Cerebellar cortex (tissue), 1 donor: Measurements from ENCODE around the gene ADCY5.

Source experiments
- DNase-seq: peaks from one replicate; pipeline ENCODE4 v3.0.0-alpha.2; 2015; ENCODE audit warnings: low spot score

ADCY5 gene

DNA sequence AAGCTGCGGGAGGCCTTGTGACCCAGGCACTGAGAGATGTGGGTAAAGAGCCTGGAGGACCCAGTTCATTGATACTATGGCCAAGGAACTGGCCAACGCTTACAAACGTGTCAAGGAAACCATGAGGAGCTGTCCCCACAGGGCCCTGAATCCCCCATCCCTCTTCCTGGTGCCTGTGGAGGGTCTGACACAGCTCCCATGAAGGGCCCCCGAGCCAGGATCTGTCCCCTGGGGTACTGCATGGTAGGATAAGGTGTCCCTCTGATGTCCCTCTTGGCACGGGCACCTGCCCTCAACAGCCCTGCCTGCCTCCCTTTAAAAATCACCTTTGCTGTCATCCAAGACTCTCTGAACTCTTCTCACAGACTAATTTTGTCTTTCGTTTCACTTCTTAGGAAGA, 122.4 kb downstream of the ADCY5 start:
- no peak for DNase-seq

GRCh38 chr3:123325766-123326256, 123.1 kb downstream of the ADCY5 start:
- no peak for DNase-seq

DNA sequence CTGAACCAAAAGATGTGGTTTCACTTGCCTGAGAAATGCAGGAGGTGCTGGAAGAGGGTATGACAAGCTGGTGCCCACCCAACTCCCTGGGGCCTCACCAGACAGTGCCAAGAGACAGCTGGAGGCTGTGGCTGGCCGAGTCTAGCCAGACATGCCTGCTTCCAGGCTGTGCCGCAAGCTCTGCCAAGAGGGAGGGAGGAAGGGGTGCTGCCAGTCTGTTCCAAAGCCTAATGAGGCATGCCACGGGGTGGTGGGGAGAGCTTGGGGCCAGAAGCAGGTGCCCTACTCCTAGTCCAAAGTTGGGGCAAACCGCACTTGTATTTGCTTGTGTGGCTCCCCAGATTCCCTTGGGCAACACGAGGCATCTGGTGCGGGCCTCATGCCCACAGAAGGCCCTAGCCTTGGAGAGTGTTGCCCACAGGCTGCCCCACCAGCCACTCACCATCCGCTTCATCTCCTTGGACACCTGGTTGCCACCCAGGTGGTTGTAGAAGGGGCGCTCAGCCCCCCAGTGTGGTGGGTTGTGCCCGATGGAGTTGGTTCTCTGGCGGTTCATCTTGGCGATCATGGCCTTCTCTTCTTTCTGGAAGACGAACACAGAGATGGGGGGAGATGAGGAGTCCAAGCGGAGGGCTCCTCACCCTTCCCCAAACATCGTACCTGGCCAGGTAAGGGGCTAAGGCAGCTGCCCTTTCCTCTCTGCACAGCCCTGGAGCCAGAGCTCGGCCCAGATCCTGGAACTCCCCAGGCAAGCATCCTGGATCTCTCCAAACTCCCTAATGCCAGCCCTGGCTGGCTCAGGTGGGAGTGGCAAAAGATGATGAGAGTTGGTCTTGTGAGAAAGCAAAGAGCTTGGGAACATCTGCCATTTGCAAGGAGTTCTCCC, 123.8 kb downstream of the ADCY5 start:
- DNase-seq = no peak

GRCh38 chr3:123323781-123324180, 125.1 kb downstream of the ADCY5 start:
- no peak for DNase-seq

GRCh38 chr3:123322866-123323265, 126.0 kb downstream of the ADCY5 start:
- no peak for DNase-seq

GRCh38 chr3:123321806-123322205, 127.1 kb downstream of the ADCY5 start:
- no peak for DNase-seq

GRCh38 chr3:123320221-123320620, 128.7 kb downstream of the ADCY5 start:
- DNase-seq = no peak

DNA sequence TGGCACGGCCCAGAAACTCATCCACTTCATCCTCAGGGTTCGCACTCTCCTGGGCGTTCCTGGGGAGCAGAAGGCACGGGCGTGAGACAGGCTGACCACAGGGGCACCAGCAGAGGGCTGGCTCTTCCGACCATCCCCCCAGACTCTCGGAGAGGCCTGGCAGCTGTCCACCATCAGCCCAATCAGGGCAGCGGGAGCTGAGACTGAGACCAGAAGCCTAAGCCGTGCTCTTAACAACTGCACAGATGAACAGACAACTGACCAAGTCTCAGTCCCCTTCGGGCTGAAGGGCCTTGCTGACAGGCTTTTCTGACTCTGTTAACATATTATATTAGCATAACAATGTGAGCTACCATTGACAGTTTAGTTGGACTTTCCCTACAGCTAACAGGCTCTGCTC, 129.1 kb downstream of the ADCY5 start:
- DNase-seq = no peak

DNA sequence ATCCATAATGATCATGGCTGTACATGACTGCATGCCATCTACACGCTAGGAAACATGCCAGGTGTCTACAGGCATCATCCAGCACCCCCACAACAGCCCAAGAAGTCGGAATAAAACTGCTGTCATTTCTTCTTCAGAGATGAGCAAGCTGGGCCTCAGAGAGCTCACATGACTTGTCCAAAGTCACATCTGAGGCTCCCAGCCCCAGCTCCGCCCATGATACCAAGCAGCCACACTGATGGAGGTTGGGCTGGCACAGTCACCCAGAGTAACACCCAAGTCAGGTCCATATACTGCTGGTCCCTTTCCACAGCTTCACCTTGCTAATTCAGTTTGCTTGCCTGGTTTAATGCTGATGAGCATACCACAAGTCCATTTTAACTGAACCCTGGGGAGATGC, 130.5 kb downstream of the ADCY5 start:
- no peak for DNase-seq

GRCh38 chr3:123317716-123318115, 131.2 kb downstream of the ADCY5 start:
- no peak for DNase-seq

DNA sequence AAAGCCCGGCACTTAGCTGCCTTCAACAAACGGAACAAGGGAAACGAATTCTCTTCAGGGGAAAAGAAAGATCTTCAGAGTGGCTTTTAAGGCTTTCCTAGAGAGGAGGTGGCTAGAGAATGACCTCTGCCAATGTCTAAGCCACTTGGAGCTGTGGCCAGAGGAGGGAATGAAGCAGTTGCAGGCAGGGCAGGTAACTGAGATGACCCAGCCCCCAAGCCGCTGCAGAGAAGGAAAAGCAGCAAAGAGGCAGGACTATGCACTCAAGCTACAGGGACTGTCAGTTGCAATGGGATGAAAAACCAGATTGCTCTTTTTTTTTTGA, 133.7 kb downstream of the ADCY5 start:
- DNase-seq = no peak

DNA sequence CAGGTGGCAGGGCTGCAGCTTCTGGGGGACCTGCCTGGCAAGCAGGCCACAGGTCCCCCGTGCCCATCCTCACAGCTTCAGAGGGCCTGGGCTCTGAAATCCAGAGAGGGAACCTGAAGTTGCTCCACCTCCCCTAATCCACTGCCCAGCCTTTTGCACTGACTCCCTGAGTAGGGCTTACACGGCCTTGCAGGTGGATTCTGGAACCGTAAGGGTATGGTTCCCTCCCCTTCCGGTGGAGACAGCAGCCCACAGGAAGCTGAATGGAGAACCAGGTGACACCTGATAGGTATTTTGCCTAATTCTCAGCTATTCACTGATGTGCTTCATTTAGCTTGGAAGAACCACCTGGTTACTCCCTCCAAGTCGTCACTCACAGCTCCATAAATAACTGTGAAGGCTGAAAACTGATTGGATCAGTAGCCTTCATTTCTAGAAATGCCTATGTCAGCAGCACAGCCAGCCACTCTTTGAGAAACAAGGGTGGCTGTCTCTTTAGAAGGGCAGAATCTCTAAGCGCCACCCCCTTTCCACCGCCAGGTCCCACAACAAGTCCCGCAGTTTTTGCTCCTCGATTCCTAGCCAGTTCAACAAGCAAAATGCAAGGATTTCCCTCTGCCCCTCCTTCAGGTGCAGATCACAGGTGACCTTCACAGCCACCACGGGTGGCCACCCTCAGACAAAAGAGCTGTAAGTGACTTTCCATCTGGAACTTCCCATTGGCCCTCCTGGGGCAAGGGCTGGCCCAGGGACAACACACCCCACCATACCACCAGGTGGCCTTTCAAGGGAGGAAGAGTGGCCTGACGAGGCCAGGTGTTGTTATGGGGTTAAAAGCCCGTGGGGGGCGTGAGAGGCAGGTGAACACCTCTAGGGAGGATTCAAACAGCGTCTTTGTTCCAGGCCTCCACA, 134.3 kb downstream of the ADCY5 start:
- DNase-seq = no peak

DNA sequence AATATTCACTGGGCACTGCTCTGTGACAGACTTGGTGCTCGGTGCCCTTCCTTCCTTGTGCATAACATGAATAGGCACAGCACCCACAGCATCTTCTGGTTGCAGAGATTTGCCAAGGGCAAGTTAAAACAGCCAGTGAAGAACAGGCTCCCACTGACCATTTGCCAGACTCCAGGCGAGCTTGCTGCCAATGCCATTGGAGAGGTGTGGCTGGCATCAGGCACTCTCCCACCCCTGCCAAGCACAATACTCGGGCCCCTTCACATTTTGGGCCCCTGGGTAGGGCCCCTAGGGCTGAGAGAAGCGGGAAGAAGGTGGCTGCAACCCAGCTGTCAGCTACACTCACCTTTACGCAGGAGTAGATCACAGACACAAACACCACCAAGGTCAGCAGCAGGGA, 135.0 kb downstream of the ADCY5 start:
- no peak for DNase-seq

- no peak for DNase-seq
These were observed 136.3 kb downstream of the ADCY5 start for GRCh38 chr3:123312331-123313265.

GRCh38 chr3:123311201-123311600, 137.7 kb downstream of the ADCY5 start:
- no peak for DNase-seq

DNA sequence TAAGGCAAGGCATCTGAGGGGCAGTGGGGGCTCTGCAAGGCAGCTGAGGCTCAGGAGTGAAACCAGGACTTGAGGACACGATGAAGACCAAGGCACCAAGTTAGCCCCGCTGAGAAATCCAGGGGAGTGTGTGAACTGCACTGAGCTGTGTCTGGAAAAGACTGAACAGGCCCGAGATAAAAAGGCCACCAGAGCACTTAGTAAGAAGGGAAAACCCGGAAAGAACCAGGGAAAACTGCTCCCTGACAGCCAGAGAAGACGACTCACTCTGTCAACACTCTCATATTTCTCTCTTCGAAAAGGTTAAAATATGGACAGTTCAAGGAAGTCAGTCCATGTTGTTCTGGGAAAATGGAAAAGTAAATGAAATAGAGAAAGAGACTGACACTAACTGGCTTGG, 138.1 kb downstream of the ADCY5 start:
- DNase-seq = no peak

GRCh38 chr3:123310186-123310585, 138.7 kb downstream of the ADCY5 start:
- DNase-seq = no peak

DNA sequence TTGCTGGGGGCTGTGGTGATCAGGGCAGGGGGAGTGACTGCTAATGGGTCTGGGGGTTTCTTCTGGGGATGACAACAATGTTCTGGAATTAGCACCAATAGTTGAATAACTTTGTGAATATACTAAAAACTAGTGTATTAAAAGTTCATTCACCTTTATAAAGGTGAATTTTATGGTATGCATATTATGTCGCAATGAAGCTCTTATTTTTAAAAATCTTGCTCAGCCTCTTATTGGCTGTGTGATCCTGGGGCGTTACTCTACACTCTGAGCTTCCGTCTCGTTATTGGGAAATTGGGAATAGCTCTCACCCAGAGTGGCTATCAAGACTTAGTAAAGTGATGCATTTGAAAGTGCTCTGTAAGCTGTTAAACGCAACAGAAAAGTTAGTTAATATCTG, 141.8 kb downstream of the ADCY5 start:
- DNase-seq = no peak

DNA sequence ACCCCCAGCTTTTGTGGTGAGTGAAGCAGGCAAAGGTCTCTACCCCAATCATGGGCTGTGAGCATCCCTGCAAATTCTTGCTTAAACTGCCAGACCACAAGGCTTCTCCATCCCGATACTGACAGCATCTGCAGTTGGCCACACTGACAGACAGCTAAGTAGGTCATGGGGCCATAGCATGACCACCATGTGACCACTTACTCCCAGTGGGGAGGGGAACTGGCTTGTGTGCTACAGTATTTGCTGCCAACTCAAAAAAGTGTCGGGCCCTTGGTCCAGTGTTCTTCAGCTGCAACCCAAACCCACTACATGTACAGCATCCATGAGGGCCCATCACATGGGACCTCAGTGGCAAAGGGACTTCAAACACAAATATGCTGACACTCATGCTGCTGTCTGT, 143.7 kb downstream of the ADCY5 start:
- DNase-seq = no peak

DNA sequence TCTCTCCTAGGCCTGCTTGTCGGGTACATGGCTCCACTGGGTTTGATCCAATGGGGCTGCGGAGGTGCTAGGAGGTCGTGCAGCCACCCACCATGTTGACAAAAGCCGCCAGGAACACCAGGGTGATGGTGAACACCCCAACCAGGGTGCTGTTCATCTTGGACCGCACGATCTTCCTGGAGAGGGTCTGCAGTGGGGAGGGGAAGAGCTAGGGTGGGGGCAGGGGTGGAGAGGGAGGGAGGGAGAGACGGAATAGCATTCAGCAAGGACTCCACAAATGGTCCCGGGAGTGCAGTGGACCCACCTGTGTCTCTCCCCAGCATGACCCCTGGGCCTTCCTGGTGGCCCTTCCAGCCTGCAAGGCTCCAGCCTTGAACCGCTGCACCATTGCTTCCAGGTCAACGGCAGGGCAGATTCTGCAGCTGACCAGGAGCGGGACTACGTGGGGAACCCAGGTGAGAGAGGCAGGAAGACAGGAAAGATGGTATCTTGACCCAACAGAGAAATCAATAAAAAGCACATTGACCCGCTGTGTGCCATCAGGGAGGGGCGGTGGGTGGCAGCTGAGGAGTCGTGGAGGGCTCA, 144.8 kb downstream of the ADCY5 start:
- DNase-seq = no peak

DNA sequence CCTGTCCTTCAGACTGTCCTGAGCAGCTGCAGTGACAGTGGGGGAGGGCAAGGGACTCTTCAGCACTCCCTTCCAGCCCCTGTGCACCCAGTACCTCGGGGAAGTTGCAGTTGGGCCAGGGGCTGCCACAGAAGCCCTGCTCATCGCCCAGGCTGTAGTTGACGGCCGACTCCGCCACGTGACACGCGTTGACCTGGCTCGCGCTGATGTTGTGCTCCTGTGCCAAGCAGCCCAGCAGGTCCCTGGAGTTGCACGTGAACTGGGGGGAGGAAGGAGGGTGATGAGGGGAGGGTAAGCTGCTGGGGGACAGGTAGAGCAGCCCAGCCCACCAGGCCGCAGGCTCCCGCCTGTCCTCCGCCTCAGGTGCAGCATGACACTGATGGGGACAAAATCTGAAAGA, 145.9 kb downstream of the ADCY5 start:
- DNase-seq = no peak
